Astrocyte (in vitro differentiated cells and primary cell): ENCODE results near the gene KIAA1671.

Experiments used
- CTCF ChIP-seq: IDR thresholded peaks from 2 replicates; pipeline ENCODE4 v1.5.1; 2011; ENCODE audit warnings: low read depth, mild to moderate bottlenecking, inconsistent platforms, low read length, moderate library complexity; ENCODE audit not compliant: insufficient read depth
- EZH2 ChIP-seq: IDR thresholded peaks from 2 replicates; pipeline ENCODE4 v1.6.1; 2012; ENCODE audit warnings: mild to moderate bottlenecking, low read length, inconsistent platforms; ENCODE audit not compliant: insufficient read depth

- TF ChIP-seq CTCF (no peak), EZH2 (no peak)
Observed at GRCh38 chr22:25072406-25072805, 119.9 kb downstream of the KIAA1671 start.
